MCF 10A (cell line): ENCODE measurements around the gene GNB1L. TPM values are rescaled to one million over a fixed set of nuclear protein-coding genes. Genes with fewer than 3 reads are reported as not detected.

Source experiments
- BruUV-seq: library from RNA; stranded (reverse); fragments of 400-500 nt; replicated peaks from 2 replicates; lab custom pipeline; 2021; lab: Mats Ljungman, UMichigan
- CTCF ChIA-PET: fragments of 300-600 bp; sonication (Branson Sonifier 250); formaldehyde crosslinking; extraction: SDS; loops from one replicate; lab custom pipeline; 2021; ENCODE audit warnings: antibody characterized with exemption, inconsistent platforms; lab: Yijun Ruan, JAX
- POLR2A ChIA-PET: fragments of 300-600, 350-650 bp; sonication (Branson Sonifier 250); formaldehyde crosslinking; extraction: SDS; loops from one replicate; lab custom pipeline; 2020; ENCODE audit warnings: antibody characterized with exemption, inconsistent platforms; lab: Yijun Ruan, JAX
- DNase-seq: peaks from one replicate; pipeline ENCODE4 v3.0.0-alpha.2; 2018; ENCODE audit not compliant: unreplicated experiment
- H3K27ac Mint-ChIP-seq: one replicate; pipeline ENCODE4 v1.8.0; 2022; ENCODE audit warnings: mild to moderate bottlenecking, low read depth, mixed read lengths; ENCODE audit not compliant: unreplicated experiment
- H3K27me3 Mint-ChIP-seq: one replicate; pipeline ENCODE4 v1.8.0; 2022; ENCODE audit warnings: mixed read lengths; ENCODE audit not compliant: insufficient read depth, unreplicated experiment
- H3K36me3 Mint-ChIP-seq: one replicate; pipeline ENCODE4 v1.8.0; 2022; ENCODE audit warnings: mild to moderate bottlenecking, moderate library complexity, mixed read lengths; ENCODE audit not compliant: insufficient read depth, unreplicated experiment
- H3K4me1 Mint-ChIP-seq: one replicate; pipeline ENCODE4 v1.8.0; 2022; ENCODE audit warnings: mixed read lengths; ENCODE audit not compliant: insufficient read depth, unreplicated experiment
- H3K4me3 Mint-ChIP-seq: one replicate; pipeline ENCODE4 v1.8.0; 2022; ENCODE audit warnings: mild to moderate bottlenecking, moderate library complexity, mixed read lengths; ENCODE audit not compliant: unreplicated experiment
- H3K9me3 Mint-ChIP-seq: one replicate; pipeline ENCODE4 v1.8.0; 2022; ENCODE audit warnings: mixed read lengths; ENCODE audit not compliant: unreplicated experiment
- CTCF ChIP-seq: fragments of 200-600 bp; IDR thresholded peaks from one replicate; pipeline ENCODE4 v1.8.0; 2022; ENCODE audit warnings: antibody characterized with exemption, mild to moderate bottlenecking; ENCODE audit not compliant: unreplicated experiment
- intact Hi-C: fragments of 100-400 bp; cut with micrococcal nuclease; formaldehyde crosslinking; loops from 2 replicates; pipeline ENCODE4 v1.14.1; 2022
- total RNA-seq: library from RNA; stranded (reverse); gene quantifications from 2 replicates; pipeline ENCODE4 v1.2.3, GENCODE V29; 2022

Gene GNB1L
- total RNA-seq, 1 experiment from 2014 or later: 4.3 TPM

- H3K9me3 Mint-ChIP-seq: no peaks in the 10 kb centered on the region
- intact Hi-C loops: no loop called here
- no peak overlapping the region for H3K4me3 Mint-ChIP-seq
- H3K36me3 Mint-ChIP-seq: no peaks in the 10 kb centered on the region
- no peak for DNase-seq
- ChIA-PET CTCF (interaction anchor here (1.6 kb wide), 1 partner anchor 38 kb away, joined by 3 read pairs; no protein-coding TSS in a partner anchor), POLR2A (no interaction called here)
- no TSS peak for BruUV-seq
- H3K27me3 Mint-ChIP-seq: peaks cover 16% of the 10 kb centered on the region
- TF ChIP-seq CTCF: no peak
- peaks cover 1% of the 10 kb centered on the region for H3K4me1 Mint-ChIP-seq
- H3K27ac Mint-ChIP-seq: no peak overlapping the region
These were observed 100.0 kb downstream of the GNB1L start for GRCh38 chr22:19754701-19755144.

- H3K9me3 Mint-ChIP-seq: no peaks in the 10 kb centered on the region
- ChIA-PET POLR2A (no interaction called here), CTCF (interaction anchor here (0.6 to 1.6 kb wide), 3 partner anchors 24 to 335 kb away, joined by 3 to 6 read pairs (median 3); no protein-coding TSS in a partner anchor)
- BruUV-seq: no TSS peak
- H3K27me3 Mint-ChIP-seq: peaks cover 11% of the 10 kb centered on the region
- no peak overlapping the region for H3K4me3 Mint-ChIP-seq
- intact Hi-C loops: no loop called here
- no peak overlapping the region for H3K27ac Mint-ChIP-seq
- H3K36me3 Mint-ChIP-seq: no peaks in the 10 kb centered on the region
- no peaks in the 10 kb centered on the region for H3K4me1 Mint-ChIP-seq
- no peak for TF ChIP-seq CTCF
- DNase-seq: no peak
These were observed 100.5 kb downstream of the GNB1L start for GRCh38 chr22:19753996-19754700.

- Mint-ChIP-seq H3K9me3 (no peaks in the 10 kb centered on the region), H3K27me3 (peaks cover 11% of the 10 kb centered on the region), H3K4me1 (no peaks in the 10 kb centered on the region), H3K4me3 (no peak overlapping the region), H3K36me3 (no peaks in the 10 kb centered on the region), H3K27ac (no peak overlapping the region)
- DNase-seq: no peak
- ChIA-PET CTCF (interaction anchor here (1.6 to 2.1 kb wide), 2 partner anchors 23 to 157 kb away, joined by 3 to 6 read pairs; no protein-coding TSS in a partner anchor), POLR2A (no interaction called here)
- intact Hi-C loops: no loop called here
- no TSS peak for BruUV-seq
- no peak for TF ChIP-seq CTCF
These were observed 101.4 kb downstream of the GNB1L start for GRCh38 chr22:19753090-19753842.
